Activated naive CD8-positive, alpha-beta T cell treated with anti-CD3 and anti-CD28 coated beads, Interleukin-2, amount 50 U/mL, for 24 hours (primary cell): ENCODE results near the gene CRABP2.

Experiments
- ATAC-seq: fragments of 150-1000 bp; cut with Tn5 transposase; one replicate; pipeline ENCODE4 v1.10.0; 2021
- DNase-seq: peaks from one replicate; pipeline ENCODE4 v3.0.0; 2021
- H3K27ac Mint-ChIP-seq: one replicate; pipeline ENCODE4 v1.8.0; 2021; ENCODE audit warnings: mild to moderate bottlenecking, mixed read lengths
- H3K27me3 Mint-ChIP-seq: one replicate; pipeline ENCODE4 v1.8.0; 2021; ENCODE audit warnings: mixed read lengths
- H3K36me3 Mint-ChIP-seq: one replicate; pipeline ENCODE4 v1.8.0; 2021; ENCODE audit warnings: low read depth, mixed read lengths
- H3K4me1 Mint-ChIP-seq: one replicate; pipeline ENCODE4 v1.8.0; 2021; ENCODE audit warnings: mixed read lengths
- H3K4me3 Mint-ChIP-seq: one replicate; pipeline ENCODE4 v1.8.0; 2021; ENCODE audit warnings: mild to moderate bottlenecking, moderate library complexity, mixed read lengths
- H3K9me3 Mint-ChIP-seq: one replicate; pipeline ENCODE4 v1.8.0; 2021; ENCODE audit warnings: mixed read lengths

The CRABP2 gene

DNA sequence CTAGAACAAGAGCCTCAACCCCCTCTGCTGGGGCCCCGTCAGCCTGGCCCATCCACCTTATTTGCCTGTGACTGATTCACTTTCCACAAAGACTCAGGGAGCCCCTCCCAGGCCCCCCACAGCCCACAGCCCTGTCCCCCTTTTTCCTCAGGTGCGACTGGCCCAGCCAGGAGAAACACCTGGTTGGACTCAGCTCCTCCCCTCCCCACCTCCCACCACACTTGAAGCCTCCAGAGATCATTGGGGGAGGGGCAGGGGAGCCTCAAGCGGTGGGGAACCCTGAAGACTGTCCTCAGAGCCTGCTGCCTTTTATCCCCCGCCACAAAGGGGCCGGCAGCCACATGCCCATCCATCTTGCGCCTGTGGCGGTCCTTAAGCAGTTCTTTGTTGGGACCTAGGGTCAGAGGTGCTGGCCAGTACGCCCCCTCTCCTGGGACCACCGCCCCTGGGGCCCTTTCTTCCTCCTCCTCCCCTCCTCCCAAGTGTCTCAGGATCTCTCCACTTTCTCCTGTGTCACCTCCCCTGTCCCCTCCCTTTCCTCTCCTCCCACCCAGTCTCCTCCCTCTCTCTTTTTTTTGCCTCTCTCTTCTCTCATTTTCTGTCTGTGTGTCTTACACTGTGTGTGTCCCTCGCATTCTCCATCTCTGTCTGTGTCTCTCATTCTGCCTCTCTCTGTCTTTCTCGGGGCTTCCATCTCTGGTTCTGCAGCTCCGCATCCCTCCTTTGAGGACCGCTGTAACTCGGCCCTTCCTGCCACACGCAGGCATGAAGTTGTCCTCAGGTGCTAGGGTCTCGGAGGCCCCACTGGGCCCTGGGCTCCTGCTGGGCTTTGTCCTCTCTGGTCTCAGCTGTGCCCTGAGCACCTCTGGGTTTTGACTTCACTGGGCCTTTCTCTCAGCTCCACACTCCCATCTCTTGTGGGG is 12.2 kb downstream of the CRABP2 start:
- ATAC-seq (no peak), DNase-seq (no peak)
- Mint-ChIP-seq H3K4me1 (peaks cover 15% of the 10 kb centered on the region), H3K27me3 (peaks cover 67% of the 10 kb centered on the region), H3K4me3 (no peak overlapping the region), H3K9me3 (no peaks in the 10 kb centered on the region), H3K27ac (no peak overlapping the region), H3K36me3 (no peaks in the 10 kb centered on the region)

DNA sequence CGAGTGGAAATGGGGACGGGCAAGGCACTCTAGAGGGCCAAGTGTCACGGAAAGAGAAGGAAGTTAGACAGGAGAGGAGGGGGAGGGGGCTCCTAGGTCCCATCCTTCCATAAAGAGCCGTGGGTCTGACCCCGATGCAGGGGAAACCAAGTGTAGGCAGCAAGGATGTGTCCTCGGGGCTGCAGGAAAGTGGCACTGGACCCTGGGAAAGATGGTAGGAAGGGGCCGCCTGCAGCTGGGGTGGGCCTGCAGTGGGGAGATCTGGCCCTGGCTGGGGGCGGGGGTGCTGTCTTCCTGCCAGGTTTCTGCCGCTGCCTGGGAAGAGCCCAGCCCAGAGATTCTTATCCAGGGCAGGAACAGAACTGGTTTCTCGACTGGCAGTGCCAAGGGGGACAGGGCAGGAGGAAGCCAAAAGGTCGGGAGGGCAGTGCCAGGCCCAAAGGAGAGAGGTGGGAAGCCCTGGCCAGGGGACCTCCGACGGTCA is 12.9 kb downstream of the CRABP2 start:
- H3K4me3 Mint-ChIP-seq, result no peak overlapping the region
- H3K9me3 Mint-ChIP-seq, result no peaks in the 10 kb centered on the region
- no peak overlapping the region for H3K27ac Mint-ChIP-seq
- no peak for ATAC-seq
- DNase-seq, result no peak
- H3K4me1 Mint-ChIP-seq, result peaks cover 15% of the 10 kb centered on the region
- H3K36me3 Mint-ChIP-seq, result no peaks in the 10 kb centered on the region
- peaks cover 68% of the 10 kb centered on the region for H3K27me3 Mint-ChIP-seq

GRCh38 chr1:156691665-156692440 is 13.5 kb downstream of the CRABP2 start:
- no peak for DNase-seq

GRCh38 chr1:156691191-156691590 is 14.2 kb downstream of the CRABP2 start:
- Mint-ChIP-seq H3K36me3 (no peaks in the 10 kb centered on the region), H3K9me3 (no peaks in the 10 kb centered on the region), H3K27ac (no peak overlapping the region), H3K4me3 (no peak overlapping the region), H3K4me1 (peaks cover 15% of the 10 kb centered on the region), H3K27me3 (peaks cover 60% of the 10 kb centered on the region)
- DNase-seq (no peak), ATAC-seq (no peak)

More at GRCh38 chr1:156691665-156692440, 13.5 kb downstream of the CRABP2 start:
- H3K27ac Mint-ChIP-seq, result no peak overlapping the region
- H3K4me3 Mint-ChIP-seq, result no peak overlapping the region
- H3K36me3 Mint-ChIP-seq, result no peaks in the 10 kb centered on the region
- no peaks in the 10 kb centered on the region for H3K9me3 Mint-ChIP-seq
- H3K27me3 Mint-ChIP-seq, result peaks cover 65% of the 10 kb centered on the region
- ATAC-seq, result no peak
- H3K4me1 Mint-ChIP-seq, result peaks cover 15% of the 10 kb centered on the region

- H3K27me3 Mint-ChIP-seq, result peaks cover 60% of the 10 kb centered on the region
- DNase-seq, result no peak
- H3K27ac Mint-ChIP-seq, result no peak overlapping the region
Observed at GRCh38 chr1:156690675-156691036, 14.7 kb downstream of the CRABP2 start.

DNA sequence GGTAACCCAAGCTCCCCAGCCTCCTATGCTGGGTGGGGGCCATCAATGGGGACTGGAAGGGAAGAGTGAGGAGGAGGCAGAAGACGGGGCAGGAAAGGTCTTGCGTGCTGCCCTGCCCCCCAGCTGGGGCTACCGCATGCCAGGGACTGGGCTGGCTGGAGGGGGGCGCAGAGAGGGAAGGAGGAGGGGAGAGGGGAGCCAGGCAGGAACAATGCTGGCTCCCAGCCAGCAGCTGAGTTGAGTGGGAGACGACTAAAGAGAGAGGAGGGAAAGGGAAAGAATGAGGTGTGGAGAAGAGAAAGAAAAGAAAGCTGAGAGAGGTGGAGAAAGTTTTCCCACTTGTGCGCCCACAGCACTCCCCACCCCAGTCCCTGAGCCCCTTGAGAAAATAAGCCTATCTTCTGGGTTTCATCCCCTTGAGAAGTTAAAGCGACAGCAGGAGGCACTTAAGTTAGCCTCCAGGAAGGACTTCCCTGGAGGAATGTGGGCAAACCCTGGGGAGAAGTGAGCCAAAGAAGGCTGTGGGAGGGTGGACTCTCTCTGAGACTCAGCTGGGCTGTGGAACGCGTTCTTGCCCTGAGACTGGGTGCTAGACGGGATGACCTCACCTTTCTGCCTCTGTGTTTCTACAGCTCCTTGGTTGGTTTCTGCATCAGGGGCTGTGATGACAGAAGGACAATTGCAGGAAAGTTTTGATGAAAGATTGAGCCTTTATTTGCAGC is 15.3 kb downstream of the CRABP2 start:
- H3K27ac Mint-ChIP-seq, result no peak overlapping the region
- H3K27me3 Mint-ChIP-seq, result peaks cover 60% of the 10 kb centered on the region
- no peaks in the 10 kb centered on the region for H3K9me3 Mint-ChIP-seq
- H3K4me3 Mint-ChIP-seq, result no peak overlapping the region
- DNase-seq (no peak), ATAC-seq (no peak)
- peaks cover 15% of the 10 kb centered on the region for H3K4me1 Mint-ChIP-seq
- H3K36me3 Mint-ChIP-seq, result no peaks in the 10 kb centered on the region

More at GRCh38 chr1:156690675-156691036, 14.7 kb downstream of the CRABP2 start:
- no peaks in the 10 kb centered on the region for H3K9me3 Mint-ChIP-seq
- no peak for ATAC-seq
- H3K4me3 Mint-ChIP-seq, result no peak overlapping the region
- H3K36me3 Mint-ChIP-seq, result no peaks in the 10 kb centered on the region
- peaks cover 15% of the 10 kb centered on the region for H3K4me1 Mint-ChIP-seq

DNA sequence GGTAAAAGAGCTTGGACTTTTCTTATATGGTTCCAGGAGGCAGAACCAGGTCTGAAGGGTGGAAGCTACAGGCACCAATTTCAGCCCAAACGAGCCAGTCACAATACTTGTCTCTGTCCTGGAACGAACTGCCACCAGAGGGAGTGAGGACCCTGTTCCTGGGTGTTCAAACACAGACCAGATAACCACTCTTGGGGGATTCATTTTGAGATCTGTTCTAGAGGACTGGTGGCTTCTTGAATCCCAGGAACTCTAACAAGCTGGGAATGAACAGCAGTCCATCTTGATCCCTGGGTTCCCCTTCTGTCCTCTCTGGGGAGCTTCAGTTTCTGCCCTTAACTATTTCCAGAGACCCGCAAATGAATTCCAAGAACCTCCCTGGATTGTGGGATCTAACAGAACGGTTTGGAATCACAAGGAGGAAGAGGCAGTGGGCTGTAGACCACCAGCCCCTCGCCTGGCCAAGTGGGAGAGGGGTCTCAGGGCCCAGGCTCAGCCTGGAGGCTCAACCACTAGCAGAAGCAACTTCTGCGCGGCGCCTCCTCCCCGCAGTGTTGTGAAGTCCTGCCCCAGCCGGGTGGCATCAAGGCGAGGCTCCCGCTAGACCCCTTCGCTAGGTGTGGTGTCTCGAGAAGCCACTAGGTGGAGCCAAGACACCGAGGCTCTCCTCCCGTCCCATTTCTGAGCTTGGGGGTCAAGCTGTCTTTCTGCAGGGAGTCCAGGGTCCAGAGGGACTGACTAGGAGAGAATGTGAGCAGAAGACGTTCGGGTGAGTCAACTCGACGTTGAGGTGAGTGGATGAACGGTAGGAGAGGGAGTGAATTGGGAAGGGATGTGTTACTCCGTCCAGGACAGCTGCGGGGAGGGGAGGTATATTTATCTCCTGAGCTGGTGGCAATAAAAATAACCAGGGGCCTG is 16.1 kb downstream of the CRABP2 start:
- DNase-seq (peak; percentile 79), ATAC-seq (peak; percentile 91)
- no peak overlapping the region for H3K27ac Mint-ChIP-seq
- H3K9me3 Mint-ChIP-seq, result no peaks in the 10 kb centered on the region
- H3K36me3 Mint-ChIP-seq, result no peaks in the 10 kb centered on the region
- H3K4me3 Mint-ChIP-seq, result no peak overlapping the region
- H3K27me3 Mint-ChIP-seq, result peaks cover 56% of the 10 kb centered on the region
- H3K4me1 Mint-ChIP-seq, result peaks cover 21% of the 10 kb centered on the region

- H3K36me3 Mint-ChIP-seq, result no peaks in the 10 kb centered on the region
- H3K27ac Mint-ChIP-seq, result no peak overlapping the region
- peak; percentile 27 for DNase-seq
- H3K27me3 Mint-ChIP-seq, result peaks cover 30% of the 10 kb centered on the region
- H3K4me1 Mint-ChIP-seq, result peaks cover 21% of the 10 kb centered on the region
- peak; percentile 80 for ATAC-seq
- no peaks in the 10 kb centered on the region for H3K9me3 Mint-ChIP-seq
- H3K4me3 Mint-ChIP-seq, result no peak overlapping the region
Observed at GRCh38 chr1:156684227-156684782, 21.1 kb downstream of the CRABP2 start.

DNA sequence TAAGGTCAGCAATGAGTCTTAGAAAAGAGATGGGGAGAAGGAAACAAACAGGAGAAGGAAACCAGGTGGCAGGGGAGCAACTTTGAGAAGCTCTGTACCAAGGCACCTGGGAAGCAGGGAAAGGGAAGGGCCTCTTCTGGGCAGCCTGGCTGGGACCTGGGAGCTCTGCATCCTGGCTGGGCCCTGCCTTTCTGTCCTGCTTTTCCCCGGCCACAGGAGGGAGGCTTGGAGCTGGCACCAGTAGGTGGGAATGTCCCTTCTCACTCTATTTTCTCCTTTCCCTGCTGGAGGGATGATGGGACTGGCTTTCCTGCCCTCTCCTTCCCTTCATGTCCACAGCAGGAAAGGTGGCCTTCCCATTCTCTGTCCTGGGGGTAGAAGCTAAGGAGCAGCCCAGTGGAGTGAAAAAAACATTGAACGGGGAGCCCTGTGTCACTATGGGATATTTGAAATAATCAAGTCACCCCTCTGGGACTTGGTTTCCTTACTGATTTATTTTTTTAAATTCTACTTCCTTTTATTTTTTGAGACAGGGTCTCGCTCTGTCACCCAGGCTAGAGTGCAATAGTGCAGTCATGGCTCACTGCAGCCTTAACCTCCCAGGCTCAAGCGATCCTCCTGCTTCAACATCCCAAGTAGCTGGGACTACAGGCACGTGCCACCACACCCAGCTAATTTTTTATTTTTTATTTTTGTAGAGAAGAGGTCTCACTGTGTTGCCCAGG is 23.1 kb downstream of the CRABP2 start:
- DNase-seq, result no peak
- no peak overlapping the region for H3K27ac Mint-ChIP-seq
- peaks cover 35% of the 10 kb centered on the region for H3K27me3 Mint-ChIP-seq
- H3K9me3 Mint-ChIP-seq, result no peaks in the 10 kb centered on the region
- H3K36me3 Mint-ChIP-seq, result no peaks in the 10 kb centered on the region
- no peak for ATAC-seq
- H3K4me1 Mint-ChIP-seq, result peaks cover 20% of the 10 kb centered on the region
- H3K4me3 Mint-ChIP-seq, result no peak overlapping the region

- DNase-seq (no peak), ATAC-seq (no peak)
- H3K9me3 Mint-ChIP-seq, result no peaks in the 10 kb centered on the region
- peaks cover 39% of the 10 kb centered on the region for H3K27me3 Mint-ChIP-seq
- H3K27ac Mint-ChIP-seq, result no peak overlapping the region
- no peaks in the 10 kb centered on the region for H3K36me3 Mint-ChIP-seq
- H3K4me3 Mint-ChIP-seq, result no peak overlapping the region
- peaks cover 21% of the 10 kb centered on the region for H3K4me1 Mint-ChIP-seq
Observed at GRCh38 chr1:156681196-156681960, 24.0 kb downstream of the CRABP2 start.

DNA sequence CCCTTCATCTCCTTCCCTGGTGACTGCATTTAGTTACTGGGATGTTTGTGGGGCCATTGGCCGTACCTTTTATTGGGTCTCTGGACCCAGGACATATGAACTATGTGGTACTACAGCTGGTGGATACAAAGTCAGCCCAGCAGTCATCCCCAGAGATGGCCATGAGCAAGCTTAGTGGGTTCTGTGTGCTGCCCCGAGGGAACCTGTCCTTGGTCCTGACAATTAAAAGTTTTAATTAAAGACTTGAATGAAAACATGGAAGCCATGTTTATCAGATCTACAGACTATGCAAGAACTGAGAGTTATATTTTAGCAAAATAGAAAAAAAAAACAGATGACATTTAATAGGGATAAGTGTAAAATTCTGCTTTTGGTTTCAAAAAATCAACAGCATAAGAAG is 25.3 kb downstream of the CRABP2 start:
- no peak for ATAC-seq
- no peak overlapping the region for H3K4me3 Mint-ChIP-seq
- no peak overlapping the region for H3K27ac Mint-ChIP-seq
- no peaks in the 10 kb centered on the region for H3K36me3 Mint-ChIP-seq
- DNase-seq, result no peak
- peaks cover 21% of the 10 kb centered on the region for H3K4me1 Mint-ChIP-seq
- H3K27me3 Mint-ChIP-seq, result peaks cover 49% of the 10 kb centered on the region
- no peaks in the 10 kb centered on the region for H3K9me3 Mint-ChIP-seq
